MM.1S (cell line): ENCODE measurements around the gene HOXB1.

Experiments
- DNase-seq: peaks from one replicate; pipeline ENCODE4 v3.0.0-alpha.2; 2015
- H2AFZ ChIP-seq: fragments of 300-600 bp; sonication (generic); 2 replicates; pipeline ENCODE4 v1.6.0; 2016; ENCODE audit warnings: antibody characterized with exemption, low read length
- H3F3A ChIP-seq: fragments of 300-600 bp; sonication (generic); 2 replicates; pipeline ENCODE4 v1.6.1; 2016; ENCODE audit warnings: mild to moderate bottlenecking, antibody characterized with exemption, low read length, moderate library complexity, mixed read lengths; ENCODE audit not compliant: insufficient read depth
- H3K27ac ChIP-seq: fragments of 300-600 bp; sonication (generic); 2 replicates; pipeline ENCODE4 v1.5.1; 2016; ENCODE audit warnings: mild to moderate bottlenecking, low read length
- H3K27me3 ChIP-seq: fragments of 300-600 bp; sonication (generic); replicated peaks from 2 replicates; pipeline ENCODE4 v1.6.0; 2016; ENCODE audit warnings: low read length; ENCODE audit not compliant: insufficient read depth
- H3K36me3 ChIP-seq: fragments of 300-600 bp; sonication (generic); replicated peaks from 2 replicates; pipeline ENCODE4 v1.6.1; 2016; ENCODE audit warnings: mild to moderate bottlenecking, low read length, mixed read lengths; ENCODE audit not compliant: insufficient read depth
- H3K4me1 ChIP-seq: fragments of 300-600 bp; sonication (generic); 2 replicates; pipeline ENCODE4 v1.6.1; 2016; ENCODE audit warnings: low read length, mixed read lengths
- H3K4me2 ChIP-seq: fragments of 300-600 bp; sonication (generic); 2 replicates; pipeline ENCODE4 v1.6.0; 2016; ENCODE audit warnings: low read depth, low read length
- H3K4me3 ChIP-seq: fragments of 300-600 bp; sonication (generic); 2 replicates; pipeline ENCODE4 v1.5.1; 2016; ENCODE audit warnings: low read length, mixed read lengths
- H3K79me2 ChIP-seq: fragments of 300-600 bp; sonication (generic); 2 replicates; pipeline ENCODE4 v1.6.1; 2016; ENCODE audit warnings: mixed run types, low read length, mixed read lengths
- H3K9ac ChIP-seq: fragments of 300-600 bp; sonication (generic); 2 replicates; pipeline ENCODE4 v1.6.1; 2016; ENCODE audit warnings: low read length, mixed read lengths
- H3K9me2 ChIP-seq: fragments of 300-600 bp; sonication (generic); replicated peaks from 2 replicates; pipeline ENCODE4 v1.6.1; 2016; ENCODE audit warnings: mild to moderate bottlenecking, low read length, mixed read lengths; ENCODE audit not compliant: insufficient read depth
- H3K9me3 ChIP-seq: fragments of 300-600 bp; sonication (generic); replicated peaks from 2 replicates; pipeline ENCODE4 v1.6.1; 2016; ENCODE audit warnings: mild to moderate bottlenecking, low read length, mixed read lengths; ENCODE audit not compliant: insufficient read depth
- H4K20me1 ChIP-seq: fragments of 300-600 bp; sonication (generic); 2 replicates; pipeline ENCODE4 v1.6.1; 2016; ENCODE audit warnings: mild to moderate bottlenecking, low read length, moderate library complexity, mixed read lengths; ENCODE audit not compliant: insufficient read depth
- CTCF ChIP-seq: fragments of 300-600 bp; sonication (generic); IDR thresholded peaks from 2 replicates; pipeline ENCODE4 v1.5.1; 2016; ENCODE audit warnings: antibody characterized with exemption, low read length, mixed read lengths
- EZH2 ChIP-seq: fragments of 300-600 bp; sonication (generic); optimal IDR thresholded peaks from 2 replicates; pipeline ENCODE3; 2017; ENCODE audit warnings: low read depth, mild to moderate bottlenecking, antibody characterized with exemption, low read length, mixed read lengths
- EZH2phosphoT487 ChIP-seq: fragments of 300-600 bp; sonication (generic); IDR thresholded peaks from 2 replicates; pipeline ENCODE4 v1.6.1; 2018; ENCODE audit warnings: antibody characterized with exemption, low read length

HOXB1 gene

GRCh38 chr17:48500435-48501426, 30.1 kb downstream of the HOXB1 start:
- Histone ChIP-seq H3K4me2 (no peak overlapping the region), H3K4me3 (no peak overlapping the region), H3K27me3 (no peaks in the 10 kb centered on the region), H3K27ac (no peak overlapping the region), H3K79me2 (no peaks in the 10 kb centered on the region), H3K9ac (no peak overlapping the region), H3K4me1 (peaks cover 20% of the 10 kb centered on the region), H3F3A (peaks cover 7% of the 10 kb centered on the region), H3K9me3 (no peaks in the 10 kb centered on the region), H4K20me1 (no peaks in the 10 kb centered on the region), H2AFZ (no peak overlapping the region), H3K9me2 (no peaks in the 10 kb centered on the region), H3K36me3 (no peaks in the 10 kb centered on the region)
- DNase-seq: no peak
- no peak for TF ChIP-seq EZH2phosphoT487
- no peak for TF ChIP-seq CTCF
- TF ChIP-seq EZH2: no peak

- no peaks in the 10 kb centered on the region for H3K79me2 ChIP-seq
- H3F3A ChIP-seq: no peaks in the 10 kb centered on the region
- H3K36me3 ChIP-seq: no peaks in the 10 kb centered on the region
- H3K9ac ChIP-seq: no peak overlapping the region
- peaks cover 11% of the 10 kb centered on the region for H3K4me1 ChIP-seq
- H3K27ac ChIP-seq: no peak overlapping the region
- no peak overlapping the region for H3K4me3 ChIP-seq
- no peaks in the 10 kb centered on the region for H3K9me2 ChIP-seq
- no peaks in the 10 kb centered on the region for H3K27me3 ChIP-seq
- no peaks in the 10 kb centered on the region for H4K20me1 ChIP-seq
- H3K4me2 ChIP-seq: no peak overlapping the region
- DNase-seq: no peak
- no peak for TF ChIP-seq EZH2phosphoT487
- TF ChIP-seq EZH2: no peak
- TF ChIP-seq CTCF: no peak
- H3K9me3 ChIP-seq: no peaks in the 10 kb centered on the region
- H2AFZ ChIP-seq: no peak overlapping the region
These were observed 30.9 kb downstream of the HOXB1 start for GRCh38 chr17:48499735-48500434.

- DNase-seq: no peak
These were observed 31.6 kb downstream of the HOXB1 start for GRCh38 chr17:48499248-48499647.

More at GRCh38 chr17:48499248-48499647, 31.6 kb downstream of the HOXB1 start:
- Histone ChIP-seq H3K27me3 (no peaks in the 10 kb centered on the region), H3K9ac (no peak overlapping the region), H3K79me2 (no peaks in the 10 kb centered on the region), H3K9me3 (no peaks in the 10 kb centered on the region), H3F3A (no peaks in the 10 kb centered on the region), H3K4me2 (no peak overlapping the region), H3K4me1 (peaks cover 5% of the 10 kb centered on the region), H4K20me1 (no peaks in the 10 kb centered on the region), H3K36me3 (no peaks in the 10 kb centered on the region), H3K27ac (no peak overlapping the region), H3K9me2 (no peaks in the 10 kb centered on the region), H2AFZ (no peak overlapping the region), H3K4me3 (no peak overlapping the region)
- TF ChIP-seq EZH2phosphoT487: no peak
- no peak for TF ChIP-seq CTCF
